GM12875 (cell line): ENCODE data around the gene VCAN.
A peak's percentile ranks its signal among the peaks of the same experiment; 100 is the strongest.

ENCODE experiments used
- H3K4me3 ChIP-seq: one replicate; pipeline ENCODE4 v1.5.1; 2011; ENCODE audit warnings: low read depth, low read length, control low read depth
- TF ChIP-seq, protein P1 (sequence below): IDR thresholded peaks from 2 replicates; pipeline ENCODE4 v1.5.1; 2011; ENCODE audit warnings: low read depth, mild to moderate bottlenecking, control low read depth, inconsistent platforms, low read length, moderate library complexity, borderline replicate concordance; ENCODE audit not compliant: insufficient read depth

The VCAN gene

GRCh38 chr5:83474161-83474796 is 2.7 kb downstream of the VCAN start:
- TF ChIP-seq, protein P1, sequence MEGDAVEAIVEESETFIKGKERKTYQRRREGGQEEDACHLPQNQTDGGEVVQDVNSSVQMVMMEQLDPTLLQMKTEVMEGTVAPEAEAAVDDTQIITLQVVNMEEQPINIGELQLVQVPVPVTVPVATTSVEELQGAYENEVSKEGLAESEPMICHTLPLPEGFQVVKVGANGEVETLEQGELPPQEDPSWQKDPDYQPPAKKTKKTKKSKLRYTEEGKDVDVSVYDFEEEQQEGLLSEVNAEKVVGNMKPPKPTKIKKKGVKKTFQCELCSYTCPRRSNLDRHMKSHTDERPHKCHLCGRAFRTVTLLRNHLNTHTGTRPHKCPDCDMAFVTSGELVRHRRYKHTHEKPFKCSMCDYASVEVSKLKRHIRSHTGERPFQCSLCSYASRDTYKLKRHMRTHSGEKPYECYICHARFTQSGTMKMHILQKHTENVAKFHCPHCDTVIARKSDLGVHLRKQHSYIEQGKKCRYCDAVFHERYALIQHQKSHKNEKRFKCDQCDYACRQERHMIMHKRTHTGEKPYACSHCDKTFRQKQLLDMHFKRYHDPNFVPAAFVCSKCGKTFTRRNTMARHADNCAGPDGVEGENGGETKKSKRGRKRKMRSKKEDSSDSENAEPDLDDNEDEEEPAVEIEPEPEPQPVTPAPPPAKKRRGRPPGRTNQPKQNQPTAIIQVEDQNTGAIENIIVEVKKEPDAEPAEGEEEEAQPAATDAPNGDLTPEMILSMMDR, result no peak
- peak overlapping the region; percentile 69 for H3K4me3 ChIP-seq

GRCh38 chr5:83474991-83475390 is 3.4 kb downstream of the VCAN start:
- TF ChIP-seq, protein P1, result no peak
- H3K4me3 ChIP-seq, result no peak overlapping the region

- no peak overlapping the region for H3K4me3 ChIP-seq
- TF ChIP-seq, protein P1, result no peak
These were observed 3.9 kb downstream of the VCAN start for GRCh38 chr5:83475391-83475863.

DNA sequence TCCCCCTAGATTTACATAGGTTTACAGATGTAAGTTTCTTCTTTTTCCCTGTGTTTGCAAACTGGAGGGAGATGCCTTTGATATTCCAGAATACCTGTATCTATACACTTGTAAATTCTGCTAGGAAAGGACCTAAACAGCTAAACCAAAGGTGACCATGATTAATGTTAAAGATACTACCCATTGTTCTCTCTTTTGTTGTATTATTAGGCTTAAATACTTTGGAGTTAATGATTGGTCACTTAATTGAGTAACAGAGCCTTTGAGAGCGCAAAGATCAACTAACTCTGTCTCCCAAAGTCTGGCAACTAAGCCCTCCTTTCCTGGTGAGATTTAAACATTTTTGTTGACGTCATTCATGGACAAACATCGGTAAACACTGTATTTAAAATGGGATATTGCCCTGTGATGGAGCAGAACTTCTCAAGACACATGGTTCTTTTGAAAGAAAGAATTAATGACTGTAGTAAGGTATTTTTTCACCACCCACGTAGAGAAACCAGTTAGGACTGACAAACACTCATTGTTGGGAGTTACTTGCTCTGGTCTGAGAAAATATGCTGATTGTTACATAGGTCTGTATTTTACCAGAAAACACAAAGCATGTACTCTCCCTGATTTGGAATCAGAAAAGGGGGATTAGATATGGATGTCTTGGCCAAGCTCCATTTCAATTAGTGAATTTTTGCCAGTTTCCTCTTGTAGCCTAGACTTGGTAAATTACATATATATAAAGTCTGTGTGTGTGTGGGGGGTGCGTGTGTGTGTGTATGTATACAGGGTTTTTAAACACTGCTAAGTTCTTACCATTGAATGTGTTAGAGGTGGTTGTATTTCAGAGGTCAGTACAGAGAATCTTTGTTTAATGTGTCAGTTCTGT is 4.6 kb downstream of the VCAN start:
- TF ChIP-seq, protein P1, result no peak
- no peak overlapping the region for H3K4me3 ChIP-seq

DNA sequence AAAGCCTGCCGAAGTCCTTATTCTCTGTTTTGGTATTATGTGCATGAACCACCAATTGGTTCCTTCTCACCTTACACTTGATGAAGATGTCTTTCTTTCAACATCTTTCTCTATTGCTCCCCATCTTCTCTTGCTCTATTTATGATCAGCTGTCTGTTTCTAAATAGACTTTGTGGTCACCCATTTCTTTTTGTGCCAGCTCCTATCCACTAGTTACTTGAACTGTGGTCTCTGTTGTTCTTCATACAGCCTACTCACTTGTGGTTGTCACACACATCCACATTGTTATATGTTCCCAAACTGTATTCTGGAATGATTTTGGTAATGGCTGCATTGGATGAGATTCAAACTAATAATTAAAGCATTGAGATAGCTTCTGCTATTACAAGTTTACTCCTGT is 11.4 kb downstream of the VCAN start:
- TF ChIP-seq, protein P1, result no peak
- H3K4me3 ChIP-seq, result no peak overlapping the region

- TF ChIP-seq, protein P1, result no peak
- no peak overlapping the region for H3K4me3 ChIP-seq
These were observed 12.8 kb downstream of the VCAN start for GRCh38 chr5:83484294-83484693.
